MM.1S (cell line): ENCODE measurements around the gene LMNB1.

Experiments
- DNase-seq: peaks from one replicate; pipeline ENCODE4 v3.0.0-alpha.2; 2015
- H2AFZ ChIP-seq: fragments of 300-600 bp; sonication (generic); 2 replicates; pipeline ENCODE4 v1.6.0; 2016; ENCODE audit warnings: antibody characterized with exemption, low read length
- H3F3A ChIP-seq: fragments of 300-600 bp; sonication (generic); 2 replicates; pipeline ENCODE4 v1.6.1; 2016; ENCODE audit warnings: mild to moderate bottlenecking, antibody characterized with exemption, low read length, moderate library complexity, mixed read lengths; ENCODE audit not compliant: insufficient read depth
- H3K27ac ChIP-seq: fragments of 300-600 bp; sonication (generic); 2 replicates; pipeline ENCODE4 v1.5.1; 2016; ENCODE audit warnings: mild to moderate bottlenecking, low read length
- H3K27me3 ChIP-seq: fragments of 300-600 bp; sonication (generic); replicated peaks from 2 replicates; pipeline ENCODE4 v1.6.0; 2016; ENCODE audit warnings: low read length; ENCODE audit not compliant: insufficient read depth
- H3K36me3 ChIP-seq: fragments of 300-600 bp; sonication (generic); replicated peaks from 2 replicates; pipeline ENCODE4 v1.6.1; 2016; ENCODE audit warnings: mild to moderate bottlenecking, low read length, mixed read lengths; ENCODE audit not compliant: insufficient read depth
- H3K4me1 ChIP-seq: fragments of 300-600 bp; sonication (generic); 2 replicates; pipeline ENCODE4 v1.6.1; 2016; ENCODE audit warnings: low read length, mixed read lengths
- H3K4me2 ChIP-seq: fragments of 300-600 bp; sonication (generic); 2 replicates; pipeline ENCODE4 v1.6.0; 2016; ENCODE audit warnings: low read depth, low read length
- H3K4me3 ChIP-seq: fragments of 300-600 bp; sonication (generic); 2 replicates; pipeline ENCODE4 v1.5.1; 2016; ENCODE audit warnings: low read length, mixed read lengths
- H3K79me2 ChIP-seq: fragments of 300-600 bp; sonication (generic); 2 replicates; pipeline ENCODE4 v1.6.1; 2016; ENCODE audit warnings: mixed run types, low read length, mixed read lengths
- H3K9ac ChIP-seq: fragments of 300-600 bp; sonication (generic); 2 replicates; pipeline ENCODE4 v1.6.1; 2016; ENCODE audit warnings: low read length, mixed read lengths
- H3K9me2 ChIP-seq: fragments of 300-600 bp; sonication (generic); replicated peaks from 2 replicates; pipeline ENCODE4 v1.6.1; 2016; ENCODE audit warnings: mild to moderate bottlenecking, low read length, mixed read lengths; ENCODE audit not compliant: insufficient read depth
- H3K9me3 ChIP-seq: fragments of 300-600 bp; sonication (generic); replicated peaks from 2 replicates; pipeline ENCODE4 v1.6.1; 2016; ENCODE audit warnings: mild to moderate bottlenecking, low read length, mixed read lengths; ENCODE audit not compliant: insufficient read depth
- H4K20me1 ChIP-seq: fragments of 300-600 bp; sonication (generic); 2 replicates; pipeline ENCODE4 v1.6.1; 2016; ENCODE audit warnings: mild to moderate bottlenecking, low read length, moderate library complexity, mixed read lengths; ENCODE audit not compliant: insufficient read depth
- EZH2 ChIP-seq: fragments of 300-600 bp; sonication (generic); optimal IDR thresholded peaks from 2 replicates; pipeline ENCODE3; 2017; ENCODE audit warnings: low read depth, mild to moderate bottlenecking, antibody characterized with exemption, low read length, mixed read lengths
- EZH2phosphoT487 ChIP-seq: fragments of 300-600 bp; sonication (generic); IDR thresholded peaks from 2 replicates; pipeline ENCODE4 v1.6.1; 2018; ENCODE audit warnings: antibody characterized with exemption, low read length
- TF ChIP-seq, protein P1 (sequence below): fragments of 300-600 bp; sonication (generic); IDR thresholded peaks from 2 replicates; pipeline ENCODE4 v1.5.1; 2016; ENCODE audit warnings: antibody characterized with exemption, low read length, mixed read lengths

Gene LMNB1

GRCh38 chr5:126855266-126855665 lies 78.3 kb downstream of the LMNB1 start:
- no peaks in the 10 kb centered on the region for H3K4me1 ChIP-seq
- H3K36me3 ChIP-seq = no peaks in the 10 kb centered on the region
- no peaks in the 10 kb centered on the region for H3F3A ChIP-seq
- no peaks in the 10 kb centered on the region for H3K9me3 ChIP-seq
- no peaks in the 10 kb centered on the region for H3K9me2 ChIP-seq
- H3K9ac ChIP-seq = no peak overlapping the region
- no peak overlapping the region for H3K27ac ChIP-seq
- no peak for TF ChIP-seq EZH2phosphoT487
- no peak for TF ChIP-seq EZH2
- TF ChIP-seq, protein P1, sequence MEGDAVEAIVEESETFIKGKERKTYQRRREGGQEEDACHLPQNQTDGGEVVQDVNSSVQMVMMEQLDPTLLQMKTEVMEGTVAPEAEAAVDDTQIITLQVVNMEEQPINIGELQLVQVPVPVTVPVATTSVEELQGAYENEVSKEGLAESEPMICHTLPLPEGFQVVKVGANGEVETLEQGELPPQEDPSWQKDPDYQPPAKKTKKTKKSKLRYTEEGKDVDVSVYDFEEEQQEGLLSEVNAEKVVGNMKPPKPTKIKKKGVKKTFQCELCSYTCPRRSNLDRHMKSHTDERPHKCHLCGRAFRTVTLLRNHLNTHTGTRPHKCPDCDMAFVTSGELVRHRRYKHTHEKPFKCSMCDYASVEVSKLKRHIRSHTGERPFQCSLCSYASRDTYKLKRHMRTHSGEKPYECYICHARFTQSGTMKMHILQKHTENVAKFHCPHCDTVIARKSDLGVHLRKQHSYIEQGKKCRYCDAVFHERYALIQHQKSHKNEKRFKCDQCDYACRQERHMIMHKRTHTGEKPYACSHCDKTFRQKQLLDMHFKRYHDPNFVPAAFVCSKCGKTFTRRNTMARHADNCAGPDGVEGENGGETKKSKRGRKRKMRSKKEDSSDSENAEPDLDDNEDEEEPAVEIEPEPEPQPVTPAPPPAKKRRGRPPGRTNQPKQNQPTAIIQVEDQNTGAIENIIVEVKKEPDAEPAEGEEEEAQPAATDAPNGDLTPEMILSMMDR = no peak
- no peak overlapping the region for H3K4me2 ChIP-seq
- no peaks in the 10 kb centered on the region for H3K27me3 ChIP-seq
- no peak for DNase-seq
- no peak overlapping the region for H2AFZ ChIP-seq
- H3K4me3 ChIP-seq = no peak overlapping the region
- H4K20me1 ChIP-seq = no peaks in the 10 kb centered on the region
- no peaks in the 10 kb centered on the region for H3K79me2 ChIP-seq

- no peaks in the 10 kb centered on the region for H3K4me1 ChIP-seq
- H4K20me1 ChIP-seq = no peaks in the 10 kb centered on the region
- no peak for DNase-seq
- no peaks in the 10 kb centered on the region for H3K79me2 ChIP-seq
- no peak overlapping the region for H3K9ac ChIP-seq
- H2AFZ ChIP-seq = no peak overlapping the region
- no peaks in the 10 kb centered on the region for H3K27me3 ChIP-seq
- no peak overlapping the region for H3K4me2 ChIP-seq
- H3K9me3 ChIP-seq = no peaks in the 10 kb centered on the region
- H3K4me3 ChIP-seq = no peak overlapping the region
- H3K27ac ChIP-seq = no peak overlapping the region
- no peaks in the 10 kb centered on the region for H3F3A ChIP-seq
- no peaks in the 10 kb centered on the region for H3K9me2 ChIP-seq
- no peaks in the 10 kb centered on the region for H3K36me3 ChIP-seq
- no peak for TF ChIP-seq EZH2
- no peak for TF ChIP-seq EZH2phosphoT487
- TF ChIP-seq, protein P1 = no peak
Measured at GRCh38 chr5:126857472-126858410, 80.8 kb downstream of the LMNB1 start.

DNA sequence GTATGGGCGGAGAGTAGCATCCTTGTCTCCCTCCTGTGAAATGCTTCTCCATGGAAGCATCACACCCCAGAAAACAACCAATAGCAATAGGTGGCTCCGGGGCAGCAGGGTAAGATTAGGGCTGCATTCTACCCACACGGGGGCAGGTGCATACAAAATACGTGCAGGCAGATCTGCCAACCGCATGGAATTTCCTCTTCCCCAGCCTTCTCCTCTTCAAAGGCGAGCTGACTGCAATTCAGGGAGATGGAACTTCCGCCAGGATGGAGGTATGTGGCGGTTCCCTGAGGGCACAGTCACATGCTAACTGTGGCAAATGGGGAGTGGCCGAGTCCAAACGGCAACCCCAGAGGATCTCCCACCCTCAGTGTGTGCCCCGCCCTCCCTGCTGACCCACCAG lies 81.5 kb downstream of the LMNB1 start:
- H3K4me2 ChIP-seq = no peak overlapping the region
- H3K4me3 ChIP-seq = no peak overlapping the region
- no peaks in the 10 kb centered on the region for H3K9me2 ChIP-seq
- H3K27me3 ChIP-seq = no peaks in the 10 kb centered on the region
- no peaks in the 10 kb centered on the region for H3K79me2 ChIP-seq
- no peak overlapping the region for H2AFZ ChIP-seq
- no peaks in the 10 kb centered on the region for H3F3A ChIP-seq
- no peaks in the 10 kb centered on the region for H3K9me3 ChIP-seq
- TF ChIP-seq, protein P1 = no peak
- TF ChIP-seq EZH2phosphoT487 (no peak), EZH2 (no peak)
- H3K4me1 ChIP-seq = no peaks in the 10 kb centered on the region
- no peaks in the 10 kb centered on the region for H4K20me1 ChIP-seq
- DNase-seq = no peak
- no peaks in the 10 kb centered on the region for H3K36me3 ChIP-seq
- no peak overlapping the region for H3K27ac ChIP-seq
- no peak overlapping the region for H3K9ac ChIP-seq
